CD4-positive, alpha-beta T cell treated with Interferon gamma for 1 hour (primary cell): ENCODE data around the gene PDE1C.

Experiments
- DNase-seq: peaks from one replicate; pipeline ENCODE4 v3.0.0-alpha.2; 2020

PDE1C gene

DNA sequence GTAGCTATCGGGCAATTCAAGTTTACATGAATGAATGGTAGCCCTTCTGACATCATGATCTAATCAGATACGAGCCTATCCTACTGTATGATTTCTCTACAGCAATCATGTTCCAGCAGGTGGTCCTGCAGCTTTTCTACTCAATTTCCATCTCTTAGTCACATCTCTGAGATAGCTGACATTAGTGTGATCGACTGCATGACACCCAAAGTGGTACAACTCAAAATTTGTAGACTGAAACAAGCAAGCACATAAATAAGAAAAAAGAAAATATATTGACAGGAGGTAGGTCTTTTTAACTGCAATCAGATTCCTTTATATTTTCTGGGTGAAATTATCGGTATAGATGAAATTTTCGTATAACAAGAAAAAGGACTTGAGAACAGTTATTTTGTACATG is 251.2 kb downstream of the PDE1C start:
- no peak for DNase-seq

GRCh38 chr7:31816810-31817209 is 253.4 kb downstream of the PDE1C start:
- DNase-seq = no peak

DNA sequence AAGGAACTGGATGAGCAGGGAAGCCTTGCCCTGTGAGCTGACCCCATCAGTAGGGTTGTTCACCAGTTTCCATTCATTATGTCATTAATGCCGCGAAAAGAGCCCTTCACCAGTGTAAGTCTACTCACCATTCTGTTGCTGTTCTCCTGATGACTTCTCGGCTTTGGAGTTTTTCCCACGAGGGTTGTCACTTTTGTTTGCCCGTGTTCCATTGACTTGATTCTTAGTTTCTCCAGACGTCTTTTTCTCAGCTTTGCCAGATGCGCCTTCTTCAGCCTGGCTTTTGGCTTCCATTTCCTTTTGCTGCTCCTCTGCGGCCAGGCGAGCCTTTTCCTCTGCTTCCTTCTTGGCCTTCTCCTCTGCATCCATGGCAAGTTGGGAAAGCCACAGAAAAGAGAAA is 254.4 kb downstream of the PDE1C start:
- no peak for DNase-seq

DNA sequence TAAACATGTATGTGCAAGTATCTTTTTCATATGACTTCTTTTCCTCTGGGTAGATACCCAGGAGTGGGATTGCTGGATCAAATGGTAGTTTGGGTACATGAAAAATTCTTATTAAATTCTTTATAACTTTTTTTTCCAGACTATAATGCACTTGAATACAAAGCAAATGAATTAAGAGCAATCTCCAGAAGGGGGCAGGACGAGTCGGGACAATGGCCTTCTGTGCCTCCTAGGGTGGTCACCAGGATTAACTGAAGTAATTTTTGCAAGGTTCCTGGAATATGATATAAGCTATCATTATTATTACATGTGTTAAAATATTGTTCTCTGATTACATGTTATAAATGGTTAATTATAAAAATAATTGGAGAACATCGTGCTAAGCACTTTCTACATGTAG is 256.0 kb downstream of the PDE1C start:
- no peak for DNase-seq

GRCh38 chr7:31811650-31812461 is 258.4 kb downstream of the PDE1C start:
- DNase-seq = peak; percentile 50

- no peak for DNase-seq
Measured at GRCh38 chr7:31805209-31805818, 264.9 kb downstream of the PDE1C start.

DNA sequence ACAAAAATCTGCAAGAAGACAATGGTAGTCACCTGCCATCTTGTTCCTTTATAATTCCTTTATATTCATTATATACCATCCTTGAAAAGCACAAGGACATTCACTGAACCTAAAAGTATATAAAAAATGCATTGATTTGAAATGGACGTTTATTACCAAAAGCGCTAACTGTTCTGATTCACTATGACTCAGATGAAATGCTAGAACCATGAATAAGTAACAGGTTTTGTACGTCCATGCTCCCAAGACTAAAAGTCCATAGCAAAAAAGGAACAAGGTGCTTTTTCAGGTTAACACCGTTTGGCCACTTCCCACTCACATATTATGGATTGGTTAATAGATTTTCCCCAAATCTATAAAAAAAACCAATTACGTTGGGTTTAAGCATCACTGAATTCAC is 273.8 kb downstream of the PDE1C start:
- DNase-seq = no peak

- DNase-seq = no peak
Measured at GRCh38 chr7:31794851-31795344, 275.3 kb downstream of the PDE1C start.

DNA sequence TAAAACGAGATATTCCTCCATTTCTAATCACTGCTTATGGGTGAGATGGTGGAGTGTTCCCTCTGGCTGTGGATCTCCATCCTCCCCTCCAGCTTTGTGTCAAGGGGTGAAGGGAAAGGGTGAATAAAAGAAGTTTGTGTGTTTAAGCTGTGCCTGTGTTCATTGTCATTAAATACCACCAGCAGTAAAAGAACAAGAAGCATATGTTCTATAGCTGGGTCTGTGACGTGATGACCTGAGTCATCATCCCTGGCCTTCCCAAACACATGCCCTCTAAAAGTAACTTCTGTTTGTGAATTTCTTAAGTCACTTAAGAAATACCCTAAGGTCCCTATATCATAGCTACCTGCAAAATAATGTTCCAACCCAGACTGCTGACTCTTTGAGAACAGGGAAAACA is 278.3 kb downstream of the PDE1C start:
- DNase-seq = no peak

DNA sequence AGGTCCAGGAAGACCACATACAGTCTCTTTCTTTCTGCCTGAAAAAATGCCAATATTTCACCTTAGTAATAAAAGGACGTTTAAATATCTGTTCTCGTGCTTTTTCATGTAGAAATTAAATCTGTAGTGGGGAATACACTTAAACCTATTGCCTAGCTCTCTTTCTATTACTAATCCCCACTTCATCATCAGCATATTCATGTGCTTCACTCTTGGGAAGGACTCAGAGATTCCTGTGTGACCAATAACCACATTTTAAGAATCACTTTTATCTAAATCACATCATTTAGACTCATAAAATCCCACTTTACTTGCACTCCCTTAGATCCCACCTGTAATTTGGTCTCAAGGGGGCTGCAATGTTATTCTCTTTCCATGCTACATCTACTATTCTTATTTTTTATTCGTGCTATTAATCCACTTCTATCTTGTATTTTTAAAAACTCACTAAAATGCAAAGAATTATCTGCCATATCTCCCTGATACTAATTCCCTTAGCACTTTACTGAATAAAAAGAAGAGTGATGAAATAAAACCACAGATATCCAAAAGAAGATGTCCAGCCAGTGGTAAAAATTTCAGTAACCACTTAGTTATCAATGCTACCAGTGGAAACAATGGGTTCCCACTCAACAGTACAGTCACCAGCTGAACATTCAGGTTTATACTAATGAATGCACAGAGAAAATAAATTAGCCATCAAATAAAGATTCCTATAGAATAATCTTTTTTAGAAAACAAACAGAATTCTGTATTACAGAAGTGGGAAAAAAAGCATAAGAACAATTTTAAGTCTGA is 281.1 kb downstream of the PDE1C start:
- DNase-seq = no peak

DNA sequence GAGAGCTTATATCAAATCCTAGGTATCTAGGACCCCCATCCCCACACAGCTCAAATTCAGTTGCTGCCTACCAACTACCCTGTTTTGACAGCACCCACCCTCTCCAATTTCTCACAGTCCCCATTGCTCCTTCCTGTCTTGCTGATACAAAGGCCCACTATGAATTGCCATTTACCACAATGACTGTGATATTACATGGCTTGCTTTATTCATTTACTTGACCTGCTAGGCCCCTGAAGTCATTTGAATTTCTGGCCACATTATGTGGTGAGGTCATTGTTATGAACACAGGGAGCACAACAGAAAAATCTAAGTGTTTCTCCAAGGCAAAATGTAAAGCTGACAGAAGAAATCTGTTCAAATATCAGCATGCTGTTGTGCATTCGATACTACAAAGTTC is 281.8 kb downstream of the PDE1C start:
- DNase-seq = no peak

GRCh38 chr7:31786326-31786725 is 283.9 kb downstream of the PDE1C start:
- no peak for DNase-seq

- DNase-seq = no peak
Measured at GRCh38 chr7:31785101-31785500, 285.1 kb downstream of the PDE1C start.

DNA sequence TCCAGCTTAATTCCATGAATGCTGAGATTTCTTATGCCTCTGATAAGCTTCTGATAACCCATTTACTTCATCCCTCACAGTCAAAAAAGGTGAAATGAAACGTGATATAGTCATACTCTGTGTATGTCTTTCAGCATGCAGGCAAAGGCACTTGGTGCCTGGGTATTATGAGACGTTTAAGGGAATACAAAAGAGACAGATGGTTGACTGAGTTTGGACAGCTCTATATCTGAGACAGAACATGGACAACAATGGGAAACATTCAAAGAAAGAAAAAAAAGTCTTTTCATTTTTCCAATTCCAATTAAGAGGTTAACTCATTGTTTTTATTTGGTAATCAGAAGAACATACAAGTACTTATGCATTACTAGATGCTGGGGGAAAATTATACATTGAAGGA is 287.0 kb downstream of the PDE1C start:
- no peak for DNase-seq

- DNase-seq = no peak
Measured at GRCh38 chr7:31782411-31782991, 287.7 kb downstream of the PDE1C start.

DNA sequence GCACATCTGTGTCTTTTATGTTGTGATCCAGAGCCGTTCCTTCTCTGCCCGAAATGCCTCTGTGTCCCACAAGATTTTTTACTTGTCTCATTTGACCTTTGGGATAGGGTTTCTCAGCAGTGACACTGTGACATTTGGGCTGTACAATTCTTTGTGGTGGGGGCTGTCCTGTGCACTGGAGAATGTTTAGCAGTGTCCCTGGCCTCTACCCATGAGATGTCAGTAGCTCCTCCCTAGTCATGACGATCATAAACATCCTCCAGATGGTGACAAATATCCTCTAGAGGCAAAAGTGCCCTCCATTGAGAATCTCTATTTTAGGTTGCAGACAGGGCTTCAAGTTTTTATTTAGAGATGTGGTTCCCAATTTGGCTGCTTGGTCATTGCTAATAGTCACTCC is 291.9 kb downstream of the PDE1C start:
- no peak for DNase-seq

DNA sequence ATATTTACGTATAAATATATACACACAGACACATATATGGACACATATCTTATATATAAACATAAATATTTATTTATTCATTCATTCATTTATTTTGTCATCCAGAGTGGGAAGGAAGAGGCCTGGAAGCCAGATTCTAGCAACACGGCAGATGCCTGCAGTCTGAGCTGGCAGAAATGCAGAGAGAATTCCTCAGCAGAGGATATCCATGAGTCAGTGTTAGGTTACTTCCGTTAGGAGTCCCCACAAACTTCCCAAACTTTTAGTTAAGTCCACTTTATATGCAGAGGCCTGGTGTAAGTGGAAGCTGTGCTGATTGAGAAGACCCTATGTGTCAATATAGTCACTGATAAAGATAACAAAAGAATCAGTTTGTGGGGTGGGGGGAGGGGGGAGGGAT is 293.6 kb downstream of the PDE1C start:
- DNase-seq = no peak

DNA sequence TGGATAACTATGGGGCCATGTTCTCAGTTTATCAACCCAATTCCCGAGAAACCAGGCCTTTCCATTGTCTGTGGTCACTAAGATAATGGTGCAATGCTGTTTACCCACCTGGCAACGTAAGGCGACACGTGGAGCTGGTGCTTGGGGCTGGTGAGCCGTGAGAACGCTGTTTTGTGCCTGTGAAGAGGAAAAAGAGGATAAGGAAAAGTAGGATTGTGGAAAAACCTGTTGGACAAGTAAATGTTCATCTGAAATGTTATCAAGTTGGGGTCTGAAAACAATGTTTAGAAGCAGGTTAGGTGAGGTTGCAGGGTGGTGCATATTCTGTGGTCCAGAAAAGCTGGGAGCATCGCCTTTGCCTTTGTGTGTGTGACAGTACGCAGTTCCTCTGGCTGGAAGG is 294.7 kb downstream of the PDE1C start:
- DNase-seq = no peak

GRCh38 chr7:31772211-31772610 is 298.0 kb downstream of the PDE1C start:
- no peak for DNase-seq

DNA sequence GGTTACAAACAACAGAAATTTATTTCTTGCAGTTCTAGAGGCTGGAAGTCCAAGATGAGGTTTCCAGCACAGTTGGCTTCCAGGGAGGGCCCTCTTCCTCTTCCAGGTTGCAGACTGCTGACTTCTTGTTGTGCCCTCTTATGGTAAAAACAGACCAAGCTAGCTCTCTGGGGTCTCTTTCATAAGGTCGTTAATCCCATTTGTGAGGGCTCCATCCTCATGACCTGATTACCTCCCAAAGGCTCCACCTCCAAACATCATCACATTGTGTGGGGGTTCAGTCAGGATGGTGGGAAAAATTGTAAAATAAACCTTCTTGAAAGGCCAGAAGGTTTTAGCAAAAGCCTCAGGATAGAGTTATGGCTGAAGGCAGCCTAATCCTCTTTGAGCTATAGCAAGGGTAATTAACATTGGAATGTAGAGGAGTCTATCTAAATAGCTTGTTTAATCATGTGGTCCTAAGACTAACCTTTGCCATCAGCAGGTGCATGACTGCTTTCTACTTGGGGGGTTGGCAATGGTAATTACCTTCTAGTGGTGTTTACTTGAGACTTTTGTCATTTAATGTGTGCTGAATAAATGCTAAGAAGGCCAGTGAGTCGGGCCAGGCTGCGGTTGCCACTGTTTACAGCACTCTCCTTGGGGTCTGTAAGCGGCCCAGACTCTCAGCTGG is 302.4 kb downstream of the PDE1C start:
- no peak for DNase-seq

- DNase-seq = no peak
Measured at GRCh38 chr7:31764462-31764861, 305.7 kb downstream of the PDE1C start.

DNA sequence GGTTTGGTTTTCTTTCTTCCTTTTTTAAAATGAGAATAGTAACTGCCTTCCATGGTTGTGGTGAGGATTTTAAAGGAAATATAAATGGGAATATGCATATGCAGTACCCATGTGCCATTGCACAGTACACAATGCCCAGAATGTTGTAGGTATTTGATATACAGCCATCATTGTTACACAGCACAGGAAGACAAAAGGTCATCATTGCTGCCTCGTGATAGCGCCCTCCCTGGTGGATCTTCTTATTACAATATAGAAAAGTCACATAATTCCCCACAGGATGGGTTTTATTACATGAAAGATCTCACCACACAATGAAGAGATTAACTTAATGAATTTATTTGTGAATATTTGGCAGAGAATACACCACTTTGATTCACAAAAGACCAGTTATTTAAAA is 306.7 kb downstream of the PDE1C start:
- DNase-seq = no peak

DNA sequence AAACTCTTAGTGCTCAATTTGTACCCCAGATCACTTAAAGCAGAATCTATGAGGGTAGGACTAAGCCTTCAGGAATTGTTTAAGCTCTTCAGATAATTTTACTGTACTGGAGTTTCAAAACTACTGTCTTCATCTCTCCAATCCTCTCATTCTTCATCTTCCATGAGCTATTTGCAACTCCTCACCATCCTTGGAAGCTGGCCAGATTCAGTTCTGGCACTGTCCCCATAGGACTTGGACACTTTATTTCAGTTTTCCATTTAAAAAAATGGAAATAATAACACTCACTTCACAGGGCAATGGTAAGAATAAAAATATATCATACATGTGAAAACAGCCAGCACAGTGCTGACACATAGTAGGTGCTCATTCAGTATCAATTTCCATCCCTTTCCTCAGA is 308.6 kb downstream of the PDE1C start:
- DNase-seq = no peak
